ENCODE data around the gene CC2D1A. TPM values are rescaled to one million over a fixed set of nuclear protein-coding genes. Genes with fewer than 3 reads are reported as not detected.

The CC2D1A gene
- total RNA-seq, 5 donors from 2014 or later (not counting 1 experiment from before 2014, with no cell fraction given), result 25.9 to 41.3 (median 37.4) TPM

- Histone ChIP-seq H3K4me1 (ENCODE audit: control insufficient read depth in 1 of 2, extremely low read depth in 1 of 2, insufficient read depth in 2 of 2, low read length in 2 of 2) (peaks cover 0 to 5% of the 10 kb centered on the region in 2 experiments), H3K4me3 (ENCODE audit: control insufficient read depth in 1 of 2, extremely low read depth in 1 of 2, low read length in 1 of 2) (no peak overlapping the region), H3K36me3 (ENCODE audit: control insufficient read depth in 2 of 2, extremely low read depth in 1 of 2, insufficient read depth in 1 of 2, low read length in 1 of 2) (peaks cover 3 to 33% of the 10 kb centered on the region in 2 donors), H3K27ac (ENCODE audit: low read length) (no peak overlapping the region), H3K9me3 (no peaks in the 10 kb centered on the region), H3K27me3 (replicated peaks in 1 of 2; ENCODE audit: control insufficient read depth in 2 of 2, extremely low read depth in 1 of 2, insufficient read depth in 2 of 2, low read length in 1 of 2) (no peaks in the 10 kb centered on the region)
- Mint-ChIP-seq H3K9me3 (peaks cover 0 to 2% (median 2%) of the 10 kb centered on the region in 3 donors), H3K27me3 (no peaks in the 10 kb centered on the region), H3K4me1 (peaks cover 3 to 14% (median 5%) of the 10 kb centered on the region in 3 donors), H3K27ac (no peak overlapping the region), H3K4me3 (no peak overlapping the region), H3K36me3 (peaks cover 43% of the 10 kb centered on the region)
- 100% methylated on average over 1 of the region's 4 CpGs for WGBS (ENCODE audit: insufficient coverage)
- CTCF ChIA-PET, result no interaction called here
- POLR2A ChIA-PET, result interaction anchor here in 1 of 2 donors (0.6 kb wide), 1 partner anchor 92 kb away, joined by 3 read pairs; no protein-coding TSS in a partner anchor
- ATAC-seq (replicated peaks in 1 of 4) (no peak), DNase-seq (no peak)
Observed at GRCh38 chr19:13926010-13926409, 20.0 kb downstream of the CC2D1A start.

- 83% methylated on average over 1 of the region's 8 CpGs for WGBS (ENCODE audit: insufficient coverage)
- DNase-seq (no peak), ATAC-seq (replicated peaks in 1 of 4) (no peak)
- POLR2A ChIA-PET, result interaction anchor here in 1 of 2 donors (0.6 kb wide), 1 partner anchor 91 kb away, joined by 3 read pairs; no protein-coding TSS in a partner anchor
- Histone ChIP-seq H3K4me3 (ENCODE audit: control insufficient read depth in 1 of 2, extremely low read depth in 1 of 2, low read length in 1 of 2) (no peak overlapping the region), H3K4me1 (ENCODE audit: control insufficient read depth in 1 of 2, extremely low read depth in 1 of 2, insufficient read depth in 2 of 2, low read length in 2 of 2) (peaks cover 0 to 5% of the 10 kb centered on the region in 2 experiments), H3K27ac (ENCODE audit: low read length) (no peak overlapping the region), H3K27me3 (replicated peaks in 1 of 2; ENCODE audit: control insufficient read depth in 2 of 2, extremely low read depth in 1 of 2, insufficient read depth in 2 of 2, low read length in 1 of 2) (no peaks in the 10 kb centered on the region), H3K9me3 (no peaks in the 10 kb centered on the region), H3K36me3 (ENCODE audit: control insufficient read depth in 2 of 2, extremely low read depth in 1 of 2, insufficient read depth in 1 of 2, low read length in 1 of 2) (peaks cover 3 to 27% of the 10 kb centered on the region in 2 donors)
- H3K27ac Mint-ChIP-seq, result peak overlapping the region in 1 of 2 donors; percentile 11
- peaks cover 36% of the 10 kb centered on the region for H3K36me3 Mint-ChIP-seq
- no peaks in the 10 kb centered on the region for H3K9me3 Mint-ChIP-seq
- no peak overlapping the region for H3K4me3 Mint-ChIP-seq
- CTCF ChIA-PET, result no interaction called here
- peaks cover 3 to 14% (median 5%) of the 10 kb centered on the region in 3 donors for H3K4me1 Mint-ChIP-seq
- H3K27me3 Mint-ChIP-seq, result no peaks in the 10 kb centered on the region
Observed at GRCh38 chr19:13926715-13927114, 20.7 kb downstream of the CC2D1A start.

GRCh38 chr19:13929340-13929739 lies 23.3 kb downstream of the CC2D1A start:
- POLR2A ChIA-PET, result no interaction called here
- peaks cover 20% of the 10 kb centered on the region for H3K36me3 Mint-ChIP-seq
- CTCF ChIA-PET, result no interaction called here
- H3K27ac Mint-ChIP-seq, result no peak overlapping the region
- Histone ChIP-seq H3K27ac (ENCODE audit: low read length) (no peak overlapping the region), H3K27me3 (replicated peaks in 1 of 2; ENCODE audit: control insufficient read depth in 2 of 2, extremely low read depth in 1 of 2, insufficient read depth in 2 of 2, low read length in 1 of 2) (peaks cover 0 to 4% of the 10 kb centered on the region in 2 experiments), H3K4me3 (ENCODE audit: control insufficient read depth in 1 of 2, extremely low read depth in 1 of 2, low read length in 1 of 2) (no peak overlapping the region), H3K36me3 (ENCODE audit: control insufficient read depth in 2 of 2, extremely low read depth in 1 of 2, insufficient read depth in 1 of 2, low read length in 1 of 2) (peaks cover 0 to 19% of the 10 kb centered on the region in 2 donors), H3K4me1 (ENCODE audit: control insufficient read depth in 1 of 2, extremely low read depth in 1 of 2, insufficient read depth in 2 of 2, low read length in 2 of 2) (peaks cover 0 to 5% of the 10 kb centered on the region in 2 experiments), H3K9me3 (no peaks in the 10 kb centered on the region)
- peaks cover 0 to 3% of the 10 kb centered on the region in 2 donors for H3K27me3 Mint-ChIP-seq
- 98% methylated on average over 12 of the region's 12 CpGs for WGBS (ENCODE audit: insufficient coverage)
- ATAC-seq (replicated peaks in 1 of 4) (no peak), DNase-seq (no peak)
- H3K4me1 Mint-ChIP-seq, result peaks cover 3 to 19% (median 16%) of the 10 kb centered on the region in 3 donors
- H3K9me3 Mint-ChIP-seq, result no peaks in the 10 kb centered on the region
- no peak overlapping the region for H3K4me3 Mint-ChIP-seq

- Mint-ChIP-seq H3K27ac (no peak overlapping the region), H3K27me3 (peaks cover 0 to 7% of the 10 kb centered on the region in 2 donors), H3K4me1 (peaks cover 3 to 23% (median 16%) of the 10 kb centered on the region in 3 donors), H3K36me3 (peaks cover 16% of the 10 kb centered on the region), H3K4me3 (no peak overlapping the region), H3K9me3 (no peaks in the 10 kb centered on the region)
- H3K36me3 ChIP-seq (ENCODE audit: control insufficient read depth in 2 of 2, extremely low read depth in 1 of 2, insufficient read depth in 1 of 2, low read length in 1 of 2), result peaks cover 0 to 18% of the 10 kb centered on the region in 2 donors
- H3K27ac ChIP-seq (ENCODE audit: low read length), result no peak overlapping the region
- H3K9me3 ChIP-seq, result no peaks in the 10 kb centered on the region
- peaks cover 0 to 5% of the 10 kb centered on the region in 2 experiments for H3K4me1 ChIP-seq (ENCODE audit: control insufficient read depth in 1 of 2, extremely low read depth in 1 of 2, insufficient read depth in 2 of 2, low read length in 2 of 2)
- WGBS (ENCODE audit: insufficient coverage), result 85% methylated on average over 8 of the region's 17 CpGs
- DNase-seq (no peak), ATAC-seq (replicated peaks in 1 of 4) (no peak)
- H3K27me3 ChIP-seq (replicated peaks in 1 of 2; ENCODE audit: control insufficient read depth in 2 of 2, extremely low read depth in 1 of 2, insufficient read depth in 2 of 2, low read length in 1 of 2), result peaks cover 0 to 4% of the 10 kb centered on the region in 2 experiments
- no peak overlapping the region for H3K4me3 ChIP-seq (ENCODE audit: control insufficient read depth in 1 of 2, extremely low read depth in 1 of 2, low read length in 1 of 2)
- POLR2A ChIA-PET, result no interaction called here
- CTCF ChIA-PET, result no interaction called here
Observed at GRCh38 chr19:13929956-13930355, 24.0 kb downstream of the CC2D1A start.

- peaks cover 14% of the 10 kb centered on the region for H3K36me3 Mint-ChIP-seq
- no peak overlapping the region for H3K27ac Mint-ChIP-seq
- Histone ChIP-seq H3K27ac (ENCODE audit: low read length) (no peak overlapping the region), H3K9me3 (no peaks in the 10 kb centered on the region), H3K4me1 (ENCODE audit: control insufficient read depth in 1 of 2, extremely low read depth in 1 of 2, insufficient read depth in 2 of 2, low read length in 2 of 2) (peaks cover 0 to 5% of the 10 kb centered on the region in 2 experiments), H3K36me3 (ENCODE audit: control insufficient read depth in 2 of 2, extremely low read depth in 1 of 2, insufficient read depth in 1 of 2, low read length in 1 of 2) (peaks cover 0 to 16% of the 10 kb centered on the region in 2 donors), H3K27me3 (replicated peaks in 1 of 2; ENCODE audit: control insufficient read depth in 2 of 2, extremely low read depth in 1 of 2, insufficient read depth in 2 of 2, low read length in 1 of 2) (peaks cover 0 to 7% of the 10 kb centered on the region in 2 experiments), H3K4me3 (ENCODE audit: control insufficient read depth in 1 of 2, extremely low read depth in 1 of 2, low read length in 1 of 2) (no peak overlapping the region)
- ChIA-PET CTCF (no interaction called here), POLR2A (no interaction called here)
- no peak overlapping the region for H3K4me3 Mint-ChIP-seq
- 89% methylated on average over 17 of the region's 17 CpGs for WGBS (ENCODE audit: insufficient coverage)
- ATAC-seq (replicated peaks in 1 of 4) (no peak), DNase-seq (no peak)
- peaks cover 3 to 23% (median 16%) of the 10 kb centered on the region in 3 donors for H3K4me1 Mint-ChIP-seq
- no peaks in the 10 kb centered on the region for H3K9me3 Mint-ChIP-seq
- peaks cover 0 to 7% of the 10 kb centered on the region in 2 donors for H3K27me3 Mint-ChIP-seq
Observed at GRCh38 chr19:13930402-13930801, 24.4 kb downstream of the CC2D1A start.

- Histone ChIP-seq H3K9me3 (no peaks in the 10 kb centered on the region), H3K27ac (ENCODE audit: low read length) (no peak overlapping the region), H3K27me3 (replicated peaks in 1 of 2; ENCODE audit: control insufficient read depth in 2 of 2, extremely low read depth in 1 of 2, insufficient read depth in 2 of 2, low read length in 1 of 2) (peaks cover 0 to 19% of the 10 kb centered on the region in 2 experiments), H3K4me1 (ENCODE audit: control insufficient read depth in 1 of 2, extremely low read depth in 1 of 2, insufficient read depth in 2 of 2, low read length in 2 of 2) (peaks cover 0 to 3% of the 10 kb centered on the region in 2 experiments), H3K36me3 (ENCODE audit: control insufficient read depth in 2 of 2, extremely low read depth in 1 of 2, insufficient read depth in 1 of 2, low read length in 1 of 2) (peaks cover 0 to 11% of the 10 kb centered on the region in 2 donors), H3K4me3 (ENCODE audit: control insufficient read depth in 1 of 2, extremely low read depth in 1 of 2, low read length in 1 of 2) (no peak overlapping the region)
- Mint-ChIP-seq H3K27me3 (peaks cover 0 to 13% of the 10 kb centered on the region in 2 donors), H3K4me3 (no peak overlapping the region), H3K4me1 (peaks cover 2 to 16% (median 13%) of the 10 kb centered on the region in 3 donors), H3K27ac (no peak overlapping the region), H3K36me3 (peaks cover 14% of the 10 kb centered on the region), H3K9me3 (no peaks in the 10 kb centered on the region)
- DNase-seq, result no peak
- ATAC-seq (replicated peaks in 1 of 4), result no peak
- CTCF ChIA-PET, result no interaction called here
- POLR2A ChIA-PET, result no interaction called here
- 92% methylated on average over 27 of the region's 30 CpGs for WGBS (ENCODE audit: insufficient coverage)
Observed at GRCh38 chr19:13931391-13932148, 25.6 kb downstream of the CC2D1A start.

All from T-cell (primary cell).